HG02588 (cell line): ENCODE results near the gene TSC2.
"Not testable (repeated sequence)": the region's sequence is repeated elsewhere in the genome, so short reads cannot be mapped to it uniquely, and the experiment has no call there.

Source experiments
- ATAC-seq: cut with Tn5 transposase; IDR thresholded peaks from one replicate; pipeline ENCODE4 v1.9.1; 2021; ENCODE audit warnings: mild to moderate bottlenecking, moderate library complexity; ENCODE audit not compliant: unreplicated experiment

The TSC2 gene

DNA sequence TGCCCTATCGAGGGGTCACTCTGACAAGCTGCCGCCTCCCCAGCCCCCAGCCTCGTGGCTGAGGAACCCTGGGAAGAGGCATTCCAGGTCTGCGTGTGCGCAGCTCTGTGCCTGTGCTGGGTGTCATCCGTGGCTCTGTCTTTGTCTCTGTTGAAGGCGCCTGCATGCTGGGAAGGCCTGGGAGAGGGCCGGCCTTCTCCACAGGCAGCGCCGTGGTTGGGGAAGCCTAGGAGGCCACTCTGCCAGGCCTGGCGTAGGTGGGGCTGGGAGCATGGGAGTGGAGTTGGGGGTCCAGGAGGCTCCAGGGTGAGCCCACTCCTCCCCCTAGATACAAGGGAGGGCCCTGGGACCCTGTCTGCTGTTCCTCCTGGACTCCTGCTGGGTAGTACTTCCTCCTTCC is 17.7 kb upstream of the TSC2 start:
- no peak for ATAC-seq

DNA sequence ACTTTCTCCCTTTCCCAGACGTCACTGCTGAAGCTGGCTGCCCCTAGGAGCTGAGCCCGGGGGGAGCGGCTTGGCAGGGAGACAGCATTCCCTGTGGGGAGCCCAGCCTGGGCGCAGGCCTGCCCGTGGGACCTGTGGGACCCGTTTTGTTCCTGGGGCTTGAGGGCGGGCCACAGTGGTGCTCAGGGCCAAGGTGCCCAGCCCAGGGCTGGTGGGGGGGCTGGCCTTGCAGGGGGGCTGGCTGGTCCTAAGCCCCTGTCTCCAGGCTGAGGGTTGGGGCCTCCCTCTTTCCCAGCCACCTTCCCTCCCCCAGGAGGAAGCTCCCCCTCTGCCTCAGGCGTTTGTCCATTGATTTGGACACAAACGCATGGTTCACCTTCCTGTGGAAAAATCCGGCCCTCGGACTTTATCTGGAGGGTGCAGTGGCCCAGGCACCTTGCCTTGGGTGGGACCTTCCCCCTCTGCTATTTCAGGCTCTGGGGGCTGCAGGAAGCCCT is 16.7 kb upstream of the TSC2 start:
- no peak for ATAC-seq

DNA sequence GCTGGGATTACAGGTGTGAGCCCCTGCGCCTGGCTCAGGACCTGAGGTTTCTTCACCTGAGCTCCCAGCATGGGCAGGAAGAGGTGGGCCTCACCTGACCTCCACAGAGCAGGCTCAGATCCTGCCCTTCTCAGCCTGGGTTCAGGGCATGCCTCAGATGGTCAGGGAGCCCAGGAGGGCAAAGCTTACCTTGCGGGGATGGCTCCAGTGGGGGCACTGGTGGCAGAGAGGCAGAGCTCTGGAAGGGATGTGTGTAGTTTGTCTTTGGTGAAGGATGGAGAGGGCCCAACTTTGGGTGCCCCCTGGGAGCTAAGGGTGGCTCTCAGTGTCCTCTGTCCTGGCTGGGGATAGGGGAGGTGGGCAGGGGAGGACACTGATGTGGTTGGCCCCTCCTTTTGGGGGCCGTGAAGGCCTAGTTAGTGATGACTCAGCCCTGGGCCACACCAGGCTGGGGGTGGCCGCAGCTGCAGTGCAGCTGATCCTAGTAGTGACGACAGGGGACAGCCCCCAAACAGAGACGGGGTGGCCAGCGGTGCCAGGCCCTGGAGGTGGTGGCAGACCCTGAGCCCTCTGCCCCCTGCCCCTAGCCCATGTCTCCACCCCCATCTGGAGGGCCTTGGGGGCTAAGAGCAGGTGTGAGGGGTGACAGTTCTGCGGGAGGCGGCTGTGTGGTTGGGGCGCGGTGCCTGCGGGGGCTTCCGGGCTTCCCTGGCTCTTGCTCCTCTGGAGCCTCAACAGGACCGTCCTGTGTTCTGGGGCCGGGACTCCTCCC is 15.3 kb upstream of the TSC2 start:
- no peak for ATAC-seq

DNA sequence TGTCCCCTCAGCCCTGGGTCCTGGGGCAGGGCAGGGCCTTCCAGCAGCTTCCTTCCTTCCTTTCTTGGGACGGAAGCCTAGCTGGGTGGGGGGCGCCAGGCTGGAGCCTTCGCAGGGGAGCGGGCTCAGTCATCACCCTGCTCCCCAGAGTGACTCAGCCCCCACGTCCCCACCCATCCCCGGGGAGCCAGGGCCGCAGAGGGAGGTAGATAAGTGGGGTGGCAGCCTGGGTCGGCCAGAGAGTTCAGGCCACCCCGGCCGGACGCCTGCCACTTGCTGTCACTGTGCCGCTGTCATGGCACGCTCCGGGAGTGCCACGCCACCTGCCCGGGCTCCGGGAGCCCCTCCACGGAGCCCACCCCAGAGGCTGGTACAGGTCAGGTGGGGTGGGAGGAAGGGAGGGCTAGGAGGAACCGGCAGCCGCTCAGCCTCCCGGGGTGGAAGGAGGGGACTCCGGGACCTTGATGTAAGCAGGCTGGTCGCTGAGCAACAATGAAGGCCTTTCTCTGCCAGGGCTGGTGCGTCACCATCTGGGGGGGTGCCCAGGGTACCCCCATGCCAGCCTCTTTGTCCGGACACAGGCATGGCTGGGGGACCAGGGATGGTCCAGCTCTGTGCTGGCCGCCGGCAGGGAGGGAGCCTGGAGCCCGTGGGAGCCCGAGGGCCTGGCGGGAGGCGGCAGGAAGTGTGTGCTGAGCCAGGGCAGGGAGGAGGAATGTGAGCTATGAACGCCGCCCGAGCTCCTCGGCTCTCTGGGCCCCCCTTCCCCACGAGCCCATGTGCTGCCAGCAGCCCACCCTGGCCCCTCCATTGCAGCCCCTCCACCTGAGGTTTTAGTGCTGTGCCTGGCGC is 14.5 kb upstream of the TSC2 start:
- ATAC-seq = no peak

DNA sequence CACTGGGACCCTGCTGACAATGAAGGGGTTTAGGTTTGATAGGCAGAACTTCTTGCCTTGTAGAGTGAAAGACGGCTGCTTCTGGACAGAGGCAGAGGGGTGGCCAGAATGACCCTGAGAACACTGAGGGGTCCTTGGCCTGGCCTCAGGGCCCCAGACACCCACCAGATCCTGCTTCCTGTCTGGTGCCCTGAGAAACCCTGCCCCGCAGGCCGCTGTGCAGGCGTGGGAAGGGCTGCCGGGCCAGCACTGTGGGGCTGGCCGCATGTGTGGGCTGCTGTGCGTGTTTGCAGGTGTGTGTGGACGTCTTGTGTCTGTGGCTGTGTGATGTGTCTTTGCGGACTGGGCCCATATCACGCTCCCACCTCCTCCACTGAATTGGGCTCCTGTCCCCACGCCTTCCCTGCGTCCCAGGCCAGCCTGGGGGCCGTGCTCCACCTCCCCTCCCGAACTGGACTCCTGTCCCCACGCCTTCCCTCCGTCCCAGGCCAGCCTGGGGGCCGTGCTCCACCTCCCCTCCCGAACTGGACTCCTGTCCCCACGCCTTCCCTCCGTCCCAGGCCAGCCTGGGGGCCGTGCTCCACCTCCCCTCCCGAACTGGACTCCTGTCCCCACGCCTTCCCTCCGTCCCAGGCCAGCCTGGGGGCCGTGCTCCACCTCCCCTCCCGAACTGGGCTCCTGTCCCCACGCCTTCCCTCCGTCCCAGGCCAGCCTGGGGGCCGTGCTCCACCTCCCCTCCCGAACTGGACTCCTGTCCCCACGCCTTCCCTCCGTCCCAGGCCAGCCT is 13.7 kb upstream of the TSC2 start:
- ATAC-seq = not testable (repeated sequence)

DNA sequence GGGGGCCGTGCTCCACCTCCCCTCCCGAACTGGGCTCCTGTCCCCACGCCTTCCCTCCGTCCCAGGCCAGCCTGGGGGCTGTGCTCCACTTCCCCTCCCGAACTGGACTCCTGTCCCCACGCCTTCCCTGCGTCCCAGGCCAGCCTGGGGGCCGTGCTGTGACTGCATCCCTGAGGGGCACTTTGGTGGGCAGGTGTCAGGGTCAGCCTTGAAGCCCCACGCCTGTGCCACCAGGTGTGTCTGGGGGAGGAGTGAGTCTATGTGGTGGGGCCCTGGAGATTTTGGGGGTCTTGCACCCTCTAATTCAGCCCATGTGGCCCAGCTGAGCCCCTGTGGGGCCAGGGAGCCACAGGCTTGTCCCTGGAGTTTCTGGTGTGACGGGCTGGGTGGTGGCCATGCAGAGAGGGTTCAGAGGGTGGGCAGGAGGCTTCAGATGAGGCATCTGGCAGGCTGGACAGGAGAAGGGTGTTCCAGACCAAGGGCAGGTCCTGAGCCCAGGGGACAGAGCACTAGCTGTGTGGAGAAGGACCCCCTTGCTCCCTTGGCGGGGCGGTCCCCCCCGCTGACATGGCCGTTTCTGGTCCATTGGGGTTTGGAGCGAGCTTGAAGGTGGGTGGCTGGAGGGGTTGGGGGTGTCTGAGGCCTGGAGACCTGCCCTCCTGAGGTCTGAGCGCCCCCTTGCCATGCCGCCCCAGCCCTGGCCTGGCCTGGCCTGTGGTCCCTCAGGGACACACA is 12.9 kb upstream of the TSC2 start:
- no peak for ATAC-seq

DNA sequence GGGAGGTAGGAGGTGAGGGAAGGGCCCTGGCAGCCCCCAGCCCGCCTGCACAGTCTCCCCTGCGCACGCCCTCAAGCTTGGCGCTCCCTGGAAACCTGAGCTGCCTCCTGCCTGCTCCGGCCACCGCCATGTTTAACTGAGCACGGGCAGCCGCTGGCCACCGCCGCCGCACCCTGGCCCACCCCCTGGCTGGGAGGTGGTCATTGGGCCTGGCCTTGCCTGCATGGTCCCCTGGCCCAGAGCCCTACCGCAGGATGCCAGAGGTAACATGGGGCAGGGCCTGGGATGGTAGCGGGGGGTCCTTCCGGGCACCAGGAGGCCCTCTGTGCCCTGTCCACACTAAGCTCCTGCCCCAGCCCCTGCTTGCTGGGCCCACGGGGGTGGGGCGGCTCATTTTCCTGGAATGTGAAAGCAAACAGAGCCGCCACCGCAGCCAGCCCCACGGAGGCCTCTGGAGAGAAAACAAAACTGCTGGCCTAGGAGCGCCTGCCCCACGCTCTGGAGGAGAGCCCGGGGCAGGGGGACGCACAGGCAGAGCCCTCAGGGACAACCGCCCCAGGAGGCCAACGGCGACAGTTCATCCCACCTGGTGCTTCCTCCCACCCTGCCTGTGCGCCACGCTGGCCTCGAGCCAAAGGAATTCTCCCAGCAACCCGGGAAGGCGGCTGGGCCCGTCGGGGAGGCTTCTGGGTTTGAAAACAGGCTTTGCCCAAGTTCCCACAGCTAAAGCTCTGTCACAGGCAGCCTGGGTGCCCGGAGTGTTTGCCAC is 12.2 kb upstream of the TSC2 start:
- ATAC-seq = no peak

DNA sequence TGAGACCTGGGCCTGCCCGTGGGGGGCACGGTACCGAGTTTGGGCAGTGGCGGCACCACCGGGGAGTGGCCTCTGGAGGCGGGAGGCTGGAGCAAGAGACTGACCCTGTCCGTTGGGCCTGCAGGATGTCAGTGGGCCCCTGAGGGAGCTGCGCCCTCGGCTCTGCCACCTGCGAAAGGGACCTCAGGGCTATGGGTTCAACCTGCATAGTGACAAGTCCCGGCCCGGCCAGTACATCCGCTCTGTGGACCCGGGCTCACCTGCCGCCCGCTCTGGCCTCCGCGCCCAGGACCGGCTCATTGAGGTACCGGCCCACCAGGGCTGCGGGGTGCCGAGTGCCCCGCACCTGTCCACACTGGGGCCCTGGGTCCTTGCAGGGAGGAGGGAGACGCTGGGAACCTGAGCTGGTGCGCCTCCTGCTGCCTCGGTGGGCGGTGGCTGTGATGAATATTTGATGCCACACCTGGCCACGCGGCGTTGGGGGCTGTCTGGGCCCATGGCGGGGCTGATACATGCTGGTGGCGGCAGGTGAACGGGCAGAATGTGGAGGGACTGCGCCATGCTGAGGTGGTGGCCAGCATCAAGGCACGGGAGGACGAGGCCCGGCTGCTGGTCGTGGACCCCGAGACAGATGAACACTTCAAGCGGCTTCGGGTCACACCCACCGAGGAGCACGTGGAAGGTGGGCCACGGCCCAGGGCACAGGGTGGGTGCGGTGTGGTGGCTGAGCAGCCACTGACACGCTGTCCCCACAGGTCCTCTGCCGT is 11.4 kb upstream of the TSC2 start:
- no peak for ATAC-seq

DNA sequence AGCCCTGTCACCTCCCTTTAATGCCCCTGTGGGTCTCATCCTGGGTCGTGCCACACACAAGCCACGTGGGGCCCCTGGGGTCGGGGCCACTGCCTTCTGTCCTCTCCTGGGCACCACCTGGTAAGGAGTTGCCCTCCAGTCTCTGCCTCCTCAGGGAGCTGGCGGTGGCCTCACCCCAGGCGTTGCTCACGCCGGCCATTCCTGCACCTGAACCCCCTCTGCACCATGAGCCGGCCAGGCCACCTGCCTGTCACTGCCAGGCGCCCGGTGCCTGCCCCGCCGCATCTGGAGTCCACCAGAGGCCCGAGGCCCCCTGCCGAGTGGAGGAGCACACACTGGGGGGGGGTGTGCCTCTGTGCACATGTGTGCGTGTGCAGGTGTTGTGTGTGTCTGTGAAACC is 10.7 kb upstream of the TSC2 start:
- ATAC-seq = no peak

DNA sequence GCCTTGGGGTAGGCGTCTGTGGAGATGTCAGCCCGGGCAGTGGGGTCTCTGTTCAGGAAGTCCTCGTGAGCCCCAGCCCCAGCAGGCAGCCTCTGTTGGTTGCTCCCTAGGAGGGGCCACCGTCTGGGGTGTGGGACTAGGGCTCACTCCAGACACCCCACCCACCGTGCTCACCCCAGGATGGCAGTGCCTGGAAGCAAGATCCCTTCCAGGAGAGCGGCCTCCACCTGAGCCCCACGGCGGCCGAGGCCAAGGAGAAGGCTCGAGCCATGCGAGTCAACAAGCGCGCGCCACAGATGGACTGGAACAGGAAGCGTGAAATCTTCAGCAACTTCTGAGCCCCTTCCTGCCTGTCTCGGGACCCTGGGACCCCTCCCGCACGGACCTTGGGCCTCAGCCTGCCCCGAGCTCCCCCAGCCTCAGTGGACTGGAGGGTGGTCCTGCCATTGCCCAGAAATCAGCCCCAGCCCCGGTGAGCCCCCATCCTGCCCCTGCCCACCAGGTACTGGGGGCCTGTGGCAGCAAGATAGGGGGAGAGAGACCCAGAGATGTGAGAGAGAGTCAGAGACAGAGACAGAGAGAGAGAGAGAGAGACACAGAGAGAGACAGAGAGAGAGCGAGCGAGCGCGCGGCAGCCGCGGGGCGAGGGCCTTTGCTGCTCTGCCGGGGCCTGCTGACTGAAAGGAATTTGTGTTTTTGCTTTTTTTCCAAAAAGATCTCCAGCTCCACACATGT is 10.0 kb upstream of the TSC2 start:
- ATAC-seq = no peak

DNA sequence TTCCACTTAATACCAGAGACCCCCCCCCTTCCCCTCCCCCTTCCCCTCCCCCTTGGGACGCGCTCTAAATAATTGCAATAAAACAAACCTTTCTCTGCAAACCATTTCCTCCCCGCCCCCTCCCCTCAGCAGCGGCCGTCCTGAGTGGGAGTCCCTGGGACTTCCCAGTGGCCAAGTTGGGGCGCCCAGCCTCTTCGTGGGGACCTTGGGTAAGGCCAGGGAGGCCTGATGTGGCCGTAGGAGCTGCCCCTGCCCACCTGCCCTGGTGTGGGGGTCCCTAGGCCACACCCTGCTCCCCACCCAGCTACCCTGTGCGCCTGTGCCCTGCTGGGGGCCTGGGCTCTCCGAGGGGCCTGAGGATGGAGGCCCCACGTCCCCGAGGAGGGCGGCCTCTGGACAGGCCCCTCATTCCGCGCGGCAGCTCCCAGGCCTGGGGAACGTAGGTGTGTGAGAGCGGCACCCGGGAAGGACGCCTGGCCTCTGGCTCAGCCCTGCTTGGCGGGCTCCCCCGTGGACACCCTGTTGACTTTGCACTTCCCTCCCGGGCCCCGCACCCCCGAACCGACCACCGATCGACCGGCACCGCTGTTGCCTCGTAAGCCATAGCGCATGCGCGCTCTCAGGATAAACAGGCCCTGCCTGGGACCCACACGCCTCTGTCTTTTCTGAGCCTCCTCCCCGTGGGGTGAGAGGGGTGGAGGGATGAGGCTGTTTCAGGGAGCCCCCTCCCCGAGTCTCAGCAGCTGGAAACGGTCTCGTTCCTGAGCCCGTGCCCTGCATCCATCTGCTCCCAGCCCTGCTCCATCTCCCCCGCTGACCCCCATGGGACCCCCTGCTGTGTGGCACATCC is 9.2 kb upstream of the TSC2 start:
- ATAC-seq = no peak

DNA sequence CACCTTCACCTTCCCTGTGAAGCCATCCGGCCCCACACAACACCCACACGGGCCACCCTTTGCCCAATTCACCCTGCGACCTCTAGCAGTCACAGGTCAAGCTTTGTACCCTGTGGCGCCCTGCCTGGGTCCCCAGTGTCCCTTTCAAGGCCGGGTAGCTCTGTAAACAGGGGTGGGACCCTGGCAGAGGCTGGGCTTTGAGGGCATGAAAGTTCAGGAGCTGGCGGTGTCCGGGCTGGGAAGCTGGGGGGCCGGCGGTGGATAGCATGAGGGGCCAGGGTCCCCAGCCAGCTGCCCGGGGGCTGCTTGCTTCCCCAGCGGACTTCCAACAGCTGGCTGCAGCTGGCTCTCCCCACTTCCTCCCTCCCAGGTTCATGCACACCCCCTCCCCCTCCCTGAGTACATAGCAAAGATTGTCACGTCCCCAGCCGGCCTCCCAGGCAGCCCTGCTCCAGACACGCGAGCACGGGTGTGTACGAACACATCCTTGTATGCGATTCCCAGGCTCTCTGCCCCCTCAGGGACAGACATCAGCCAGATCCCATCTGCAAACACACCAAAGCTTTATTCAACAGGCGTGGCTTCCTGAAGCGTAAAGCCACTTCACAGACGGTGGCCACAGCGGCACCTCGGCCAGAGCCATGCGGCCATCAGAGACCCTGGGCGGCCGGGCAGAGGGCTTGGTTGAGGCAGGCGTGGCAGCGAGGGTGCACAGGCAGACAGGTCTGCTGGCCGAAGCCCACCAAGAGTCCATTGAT is 8.3 kb upstream of the TSC2 start:
- no peak for ATAC-seq

DNA sequence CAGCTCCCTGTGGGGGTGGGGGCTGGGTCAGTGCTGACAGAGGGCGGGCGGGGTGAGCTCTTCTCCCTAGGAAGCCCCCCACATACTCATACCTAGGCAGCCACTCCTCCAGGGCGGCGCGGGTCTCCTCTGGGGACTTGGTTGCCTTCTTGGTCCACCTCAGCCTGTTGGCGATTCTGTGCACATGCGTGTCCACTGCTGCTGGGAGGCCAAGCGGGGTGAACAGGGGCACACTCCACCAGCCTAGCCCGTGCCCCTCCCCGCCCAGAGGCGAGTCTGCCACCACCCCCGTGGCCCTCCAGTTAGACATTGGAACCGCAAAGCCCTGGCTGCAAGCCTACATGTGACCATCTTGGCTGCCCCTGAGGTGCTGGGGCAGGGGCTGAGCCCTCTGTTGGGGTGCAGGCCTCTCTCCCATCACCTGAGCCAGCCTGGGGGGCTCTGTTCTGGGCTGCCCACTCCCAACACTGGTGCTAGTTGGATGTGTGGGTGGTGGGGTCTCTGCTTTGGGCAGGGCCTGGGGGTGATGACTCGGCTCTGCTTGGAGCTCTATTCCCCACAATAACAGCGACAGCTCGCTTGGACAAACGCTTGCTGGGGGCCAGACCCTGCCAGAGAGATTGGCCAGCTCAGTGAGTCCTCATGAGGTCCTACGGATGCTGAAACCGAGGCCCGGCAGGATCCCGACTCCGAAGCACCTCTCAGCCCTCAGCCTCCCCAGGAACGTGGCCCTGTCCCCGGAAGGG is 7.6 kb upstream of the TSC2 start:
- no peak for ATAC-seq

DNA sequence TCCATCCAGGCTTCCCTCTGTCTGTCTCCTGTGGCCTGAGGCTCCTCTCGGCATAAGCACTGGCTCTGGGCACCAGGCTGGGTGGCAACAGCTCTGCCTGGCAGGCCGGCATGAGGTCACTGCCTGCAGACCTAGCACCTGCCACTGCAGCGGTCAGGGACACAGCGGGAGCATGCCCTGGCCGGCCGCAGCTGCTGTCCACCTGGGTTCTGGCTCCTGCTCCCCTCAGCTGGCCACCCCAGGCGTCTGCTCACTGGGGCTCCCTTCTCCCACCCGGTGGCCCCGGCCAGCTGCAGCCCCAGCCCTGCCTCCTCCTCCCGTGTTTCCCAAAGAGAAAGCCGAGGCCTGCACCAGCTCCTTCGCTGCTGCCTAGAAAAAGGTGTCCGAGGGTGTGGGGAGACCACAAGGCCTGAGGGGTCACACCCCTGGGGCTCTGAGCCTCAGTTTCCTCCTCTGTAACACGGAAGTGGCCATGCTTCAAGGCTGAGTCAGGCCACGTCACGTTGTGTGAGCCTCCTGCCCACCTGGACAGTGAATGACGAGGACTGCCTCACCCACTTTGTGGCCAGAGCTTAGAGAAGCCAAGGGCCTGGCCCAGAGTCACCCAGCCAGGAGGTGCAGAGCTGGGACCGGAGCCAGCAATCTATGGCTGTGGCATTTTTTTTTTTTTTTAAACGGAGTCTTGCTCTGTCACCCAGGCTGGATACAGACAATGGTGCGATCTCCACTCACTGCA is 6.8 kb upstream of the TSC2 start:
- no peak for ATAC-seq

DNA sequence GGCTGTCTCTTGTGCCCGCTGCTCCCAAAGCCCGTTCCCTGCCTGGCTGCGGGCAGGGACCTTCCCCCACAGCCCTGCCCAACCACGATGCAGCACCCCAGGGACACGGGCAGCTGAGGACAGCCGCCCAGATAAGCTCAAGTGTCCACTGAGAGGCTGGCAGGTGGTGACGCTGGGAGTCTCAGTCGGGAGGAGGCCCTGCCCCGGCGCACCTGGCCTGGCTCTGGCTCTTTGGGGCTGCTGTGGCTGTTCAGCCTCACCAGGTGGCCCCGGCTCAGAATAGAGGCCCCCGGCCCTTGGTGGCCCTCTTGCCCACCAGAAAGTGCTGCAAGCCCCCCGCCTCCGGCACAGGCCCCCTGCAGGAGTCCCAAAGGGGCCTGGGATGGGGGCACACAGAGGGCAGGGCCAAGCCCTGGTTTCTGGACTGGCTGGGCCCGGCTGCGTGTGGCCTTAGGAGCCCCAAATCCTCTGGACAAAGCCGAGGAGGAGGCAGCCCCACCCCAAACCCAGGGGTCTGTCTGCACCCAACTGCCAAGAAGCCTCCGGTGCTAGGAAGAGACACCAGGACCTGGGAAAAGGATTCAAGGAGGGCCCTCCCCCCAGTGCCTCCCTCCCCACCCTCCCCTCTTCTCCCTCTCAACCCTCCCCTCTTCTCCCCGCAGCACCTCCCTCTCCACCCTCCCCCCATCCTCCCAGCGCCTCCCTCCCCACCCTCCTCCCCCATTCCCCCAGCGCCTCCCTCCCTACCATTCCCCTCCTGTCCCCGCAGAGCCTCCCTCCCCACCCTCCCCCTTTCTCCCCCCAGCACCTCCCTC is 5.4 kb upstream of the TSC2 start:
- ATAC-seq = no peak
